Heart right ventricle (tissue), 16 donors: ENCODE measurements around the gene TRMU. TPM values are rescaled to one million over a fixed set of nuclear protein-coding genes. Genes with fewer than 3 reads are reported as not detected.

ENCODE experiments used
- ATAC-seq, 8 donors: fragments of 200-7000 bp; cut with Tn5 transposase; one replicate each; pipeline ENCODE4 v1.9.1; 2020; ENCODE audit warnings: mild to moderate bottlenecking in 8 of 8, moderate library complexity in 8 of 8, moderate number of reproducible peaks in 1 of 8
- DNase-seq, 2 donors: peaks; one replicate each; pipeline ENCODE4 v3.0.0-alpha.2; 2020
- H3K27ac ChIP-seq, 10 donors: fragments of 200-600 bp; sonication (generic) in 2 of 10; one replicate each; pipeline versions ENCODE4 v1.5.0 to v1.8.0; 2020 to 2022; ENCODE audit warnings: mild to moderate bottlenecking in 3 of 10
- H3K27me3 ChIP-seq, 7 donors: fragments of 200-600 bp; one replicate each; pipeline ENCODE4 v1.8.0; 2021 to 2022; ENCODE audit warnings: mild to moderate bottlenecking in 2 of 7
- H3K36me3 ChIP-seq, 9 donors: fragments of 200-600 bp; sonication (generic) in 1 of 9; one replicate each; pipeline versions ENCODE4 v1.5.0 to v1.8.0; 2020 to 2022; ENCODE audit warnings: mild to moderate bottlenecking in 2 of 9
- H3K4me1 ChIP-seq, 9 donors: fragments of 200-600 bp; sonication (generic) in 1 of 9; one replicate each; pipeline versions ENCODE4 v1.5.0 to v1.8.0; 2020 to 2022; ENCODE audit warnings: mild to moderate bottlenecking in 4 of 9
- H3K4me3 ChIP-seq, 10 donors: fragments of 200-600 bp; sonication (generic) in 2 of 10; one replicate each; pipeline versions ENCODE4 v1.5.0 to v1.8.0; 2020 to 2022; ENCODE audit warnings: mild to moderate bottlenecking in 7 of 10, moderate library complexity in 2 of 10
- H3K9me3 ChIP-seq, 11 donors: fragments of 200-600 bp in 10 of 11; sonication (generic) in 2 of 11; one replicate each; pipeline versions ENCODE4 v1.5.0 to v1.8.0; 2013 to 2022; ENCODE audit warnings: mild to moderate bottlenecking in 2 of 11, control low read depth in 1 of 11, moderate library complexity in 1 of 11
- WGBS, 2 donors: extraction: QIAGEN DNeasy Blood & Tissue Kit; methylation state at CpG; one replicate each; pipeline ENCODE4 v1.1.7; 2013; ENCODE audit warnings: inconsistent platforms in 1 of 2; 5-methylcytosine and 5-hydroxymethylcytosine counted together
- intact Hi-C, 10 donors: fragments of 100-400 bp; cut with DNase I; formaldehyde crosslinking; loops; one replicate each; pipeline versions ENCODE4 v1.11.1 to v1.14.2; 2022
- polyA plus RNA-seq, 2 donors: library from polyadenylated mRNA; stranded (reverse); fragments of 200-250 nt; gene quantifications; one replicate each; pipeline ENCODE4 v1.2.3, GENCODE V29; 2013
- total RNA-seq, 10 donors: library from RNA; stranded (reverse); fragmentation: NEBNext Ultra II Directional in 3 of 10; extraction: Animal tissue kit (Norgen Biotek cat#: 25700) in 3 of 10; gene quantifications; one replicate each; pipeline versions ENCODE4 v1.2.1 to v1.2.4, GENCODE V29; 2021 to 2023
- TF ChIP-seq, protein P1 (sequence below), 9 donors: fragments of 200-600 bp; sonication (generic) in 2 of 9; IDR thresholded peaks; one replicate each; pipeline versions ENCODE4 v1.5.0 to v1.8.0; 2021 to 2022; ENCODE audit warnings: antibody characterized with exemption in 9 of 9, mild to moderate bottlenecking in 5 of 9, moderate library complexity in 1 of 9
- donor health status: Arrhythmogenic right ventricular cardiomyopathy.
- donor health status: ischemic (EF 13 %, LVEDD 7.1; RV severe dilation, severe dysfunction).
- donor health status: healthy with polysubstance abuse.
- donor health status: DM: no; HTN: yes; CAD: no.
- donor health status: DM: no; HTN: no; CAD: no.
- donor health status: ischemic (EF 25% LVEDD 6.9; RV normal size, moderate dysfunction).
- donor health status: ischemic (EF 25% LVEDD 5.7; RV mildly dilated, moderate dysfunction).
- donor health status: healthy.
- donor health status: DM: yes; HTN: yes; CAD: no.
- donor health status: Ischemic cardiomyopathy.
- donor health status: ischemic (EF 35%, LVEDD 5.7; RV mildly dilated, moderate dysfunction).
- donor health status: nonischemic (EF 11% LVEDD 7.7; RV severe dilation, severe dysfunction).
- donor health status: DM: yes; HTN: yes; CAD: no.
- donor health status: PGD.
- donor health status: ischemic (EF 29% LVEDD 5.4; RV normal size, mild dysfunction).
- donor health status: nonischemic (EF 23%, LVEDD 6.1; RV moderate dilation, normal function).

Gene TRMU
- total and polyA plus RNA-seq, 12 donors: 22.1 to 80.5 (median 31.1) TPM

DNA sequence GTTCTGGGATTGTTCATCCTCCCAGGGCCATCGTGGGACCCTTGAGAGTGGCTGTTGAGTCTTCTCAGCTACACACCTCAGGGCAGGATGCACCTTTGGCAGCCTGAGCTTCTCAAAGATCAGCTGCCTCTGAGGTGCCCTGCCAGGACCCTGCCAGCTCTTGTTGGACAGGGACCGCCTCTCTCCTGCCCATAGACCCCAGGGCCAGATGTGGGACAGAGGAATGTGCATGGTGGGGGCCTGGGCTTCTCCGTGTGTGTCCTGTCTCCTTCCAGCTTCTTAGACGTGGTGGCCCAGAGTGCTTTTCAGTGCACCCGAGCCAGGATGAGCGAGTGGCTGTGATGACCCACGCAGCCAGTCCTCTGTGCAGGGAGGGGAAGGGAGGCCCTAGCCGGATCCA lies 5.9 kb upstream of the TRMU start:
- intact Hi-C loops: no loop called here
- DNase-seq: no peak
- ATAC-seq: no peak
- Histone ChIP-seq H3K27me3 (no peaks in the 10 kb centered on the region), H3K36me3 (peaks cover 0 to 55% (median 0%) of the 10 kb centered on the region in 9 donors), H3K27ac (no peak overlapping the region), H3K4me1 (peaks cover 0 to 1% (median 0%) of the 10 kb centered on the region in 9 donors), H3K4me3 (no peak overlapping the region), H3K9me3 (no peaks in the 10 kb centered on the region)
- TF ChIP-seq, protein P1, sequence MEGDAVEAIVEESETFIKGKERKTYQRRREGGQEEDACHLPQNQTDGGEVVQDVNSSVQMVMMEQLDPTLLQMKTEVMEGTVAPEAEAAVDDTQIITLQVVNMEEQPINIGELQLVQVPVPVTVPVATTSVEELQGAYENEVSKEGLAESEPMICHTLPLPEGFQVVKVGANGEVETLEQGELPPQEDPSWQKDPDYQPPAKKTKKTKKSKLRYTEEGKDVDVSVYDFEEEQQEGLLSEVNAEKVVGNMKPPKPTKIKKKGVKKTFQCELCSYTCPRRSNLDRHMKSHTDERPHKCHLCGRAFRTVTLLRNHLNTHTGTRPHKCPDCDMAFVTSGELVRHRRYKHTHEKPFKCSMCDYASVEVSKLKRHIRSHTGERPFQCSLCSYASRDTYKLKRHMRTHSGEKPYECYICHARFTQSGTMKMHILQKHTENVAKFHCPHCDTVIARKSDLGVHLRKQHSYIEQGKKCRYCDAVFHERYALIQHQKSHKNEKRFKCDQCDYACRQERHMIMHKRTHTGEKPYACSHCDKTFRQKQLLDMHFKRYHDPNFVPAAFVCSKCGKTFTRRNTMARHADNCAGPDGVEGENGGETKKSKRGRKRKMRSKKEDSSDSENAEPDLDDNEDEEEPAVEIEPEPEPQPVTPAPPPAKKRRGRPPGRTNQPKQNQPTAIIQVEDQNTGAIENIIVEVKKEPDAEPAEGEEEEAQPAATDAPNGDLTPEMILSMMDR (IDR thresholded peaks at IDR 0.05): no peak
- 95 to 97% methylated on average over 8 of the region's 8 CpGs for WGBS, 2 donors

- no peak for ATAC-seq
- Histone ChIP-seq H3K4me3 (no peak overlapping the region), H3K36me3 (peaks cover 0 to 49% (median 0%) of the 10 kb centered on the region in 9 donors), H3K27me3 (no peaks in the 10 kb centered on the region), H3K27ac (no peak overlapping the region), H3K9me3 (no peaks in the 10 kb centered on the region), H3K4me1 (peaks cover 0 to 6% (median 3%) of the 10 kb centered on the region in 9 donors)
- no peak for DNase-seq
- TF ChIP-seq, protein P1 (IDR thresholded peaks at IDR 0.05): no peak
- intact Hi-C loops: no loop called here
- 97 to 98% methylated on average over 4 of the region's 4 CpGs for WGBS, 2 donors
Measured at GRCh38 chr22:46330426-46330825, 5.1 kb upstream of the TRMU start.

GRCh38 chr22:46331496-46331895 lies 4.0 kb upstream of the TRMU start:
- Histone ChIP-seq H3K36me3 (peaks cover 0 to 38% (median 0%) of the 10 kb centered on the region in 9 donors), H3K27ac (no peak overlapping the region), H3K4me1 (peaks cover 0 to 10% (median 5%) of the 10 kb centered on the region in 9 donors), H3K4me3 (no peak overlapping the region), H3K27me3 (no peaks in the 10 kb centered on the region), H3K9me3 (no peaks in the 10 kb centered on the region)
- no peak for ATAC-seq
- 95 to 96% methylated on average over 23 of the region's 23 CpGs for WGBS, 2 donors
- TF ChIP-seq, protein P1 (IDR thresholded peaks at IDR 0.05): no peak
- no peak for DNase-seq
- intact Hi-C loops: no loop called here

GRCh38 chr22:46336119-46337078 lies 885 bp downstream of the TRMU start:
- Histone ChIP-seq H3K4me1 (peaks cover 6 to 29% (median 17%) of the 10 kb centered on the region in 9 donors), H3K27ac (peak overlapping the region; percentile 87 to 97 (median 93)), H3K4me3 (peak overlapping the region; percentile 70 to 99 (median 94)), H3K27me3 (no peaks in the 10 kb centered on the region), H3K36me3 (peaks cover 0 to 41% (median 17%) of the 10 kb centered on the region in 9 donors), H3K9me3 (no peaks in the 10 kb centered on the region)
- intact Hi-C loops: no loop called here
- TF ChIP-seq, protein P1 (IDR thresholded peaks at IDR 0.05): no peak
- WGBS, 2 donors: 9 to 10% methylated on average over 40 to 42 of the region's 42 CpGs
- DNase-seq: peak in 1 of 2 donors; percentile 44
- peak; percentile 31 to 64 (median 38) for ATAC-seq
